ENCODE data around the gene GRAMD2A.

DNA sequence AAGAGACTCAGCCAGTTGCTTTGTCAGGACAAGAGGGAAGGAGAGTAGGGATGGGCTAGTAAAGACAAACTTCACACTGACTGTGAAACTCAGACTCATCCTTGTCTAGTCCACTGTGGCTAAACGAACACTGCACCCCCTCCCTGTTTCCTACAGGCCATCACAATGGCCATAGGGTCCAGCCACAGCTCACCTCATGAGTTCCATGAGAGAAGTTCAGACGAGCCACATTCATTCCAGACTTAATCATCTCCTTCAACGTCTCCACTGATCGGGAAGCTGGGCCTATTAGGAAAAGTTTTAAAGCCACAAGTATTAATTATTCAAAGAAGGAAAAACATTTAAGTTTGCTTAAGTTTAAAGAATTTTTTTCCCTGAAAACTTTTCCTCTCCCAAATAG lies 19.6 kb upstream of the GRAMD2A start:
- TF ChIP-seq, protein P1, sequence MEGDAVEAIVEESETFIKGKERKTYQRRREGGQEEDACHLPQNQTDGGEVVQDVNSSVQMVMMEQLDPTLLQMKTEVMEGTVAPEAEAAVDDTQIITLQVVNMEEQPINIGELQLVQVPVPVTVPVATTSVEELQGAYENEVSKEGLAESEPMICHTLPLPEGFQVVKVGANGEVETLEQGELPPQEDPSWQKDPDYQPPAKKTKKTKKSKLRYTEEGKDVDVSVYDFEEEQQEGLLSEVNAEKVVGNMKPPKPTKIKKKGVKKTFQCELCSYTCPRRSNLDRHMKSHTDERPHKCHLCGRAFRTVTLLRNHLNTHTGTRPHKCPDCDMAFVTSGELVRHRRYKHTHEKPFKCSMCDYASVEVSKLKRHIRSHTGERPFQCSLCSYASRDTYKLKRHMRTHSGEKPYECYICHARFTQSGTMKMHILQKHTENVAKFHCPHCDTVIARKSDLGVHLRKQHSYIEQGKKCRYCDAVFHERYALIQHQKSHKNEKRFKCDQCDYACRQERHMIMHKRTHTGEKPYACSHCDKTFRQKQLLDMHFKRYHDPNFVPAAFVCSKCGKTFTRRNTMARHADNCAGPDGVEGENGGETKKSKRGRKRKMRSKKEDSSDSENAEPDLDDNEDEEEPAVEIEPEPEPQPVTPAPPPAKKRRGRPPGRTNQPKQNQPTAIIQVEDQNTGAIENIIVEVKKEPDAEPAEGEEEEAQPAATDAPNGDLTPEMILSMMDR (IDR thresholded peaks at IDR 0.05; ENCODE audit: poor library complexity): no peak
- no peak for TF ChIP-seq EZH2 (IDR thresholded peaks at IDR 0.05; ENCODE audit: borderline replicate concordance)
